ENCODE results near the gene TBC1D16. TPM values are rescaled to one million over a fixed set of nuclear protein-coding genes. Genes with fewer than 3 reads are reported as not detected.

TBC1D16 gene
- total RNA-seq, 2 experiments from 2014 or later: 0.38 to 0.74 TPM

GRCh38 chr17:79913896-79914812 is 121.5 kb downstream of the TBC1D16 start:
- Histone ChIP-seq H3K27ac (ENCODE audit: low read depth, low read length, poor library complexity, severe bottlenecking) (no peak overlapping the region), H3K9me3 (ENCODE audit: low read length) (no peaks in the 10 kb centered on the region), H4K20me1 (ENCODE audit: insufficient read depth, low read length) (no peaks in the 10 kb centered on the region), H3K4me1 (ENCODE audit: insufficient read depth, low read length, poor library complexity, severe bottlenecking) (no peaks in the 10 kb centered on the region), H3K4me2 (ENCODE audit: low read length) (no peak overlapping the region), H2AFZ (ENCODE audit: low read length) (no peak overlapping the region), H3K9me2 (ENCODE audit: insufficient read depth, low read length) (no peaks in the 10 kb centered on the region), H3K79me2 (ENCODE audit: insufficient read depth, low read depth, low read length) (no peaks in the 10 kb centered on the region), H3K4me3 (ENCODE audit: low read depth, low read length, poor library complexity, severe bottlenecking) (no peak overlapping the region), H3K36me3 (ENCODE audit: insufficient read depth, low read length) (no peaks in the 10 kb centered on the region)
- ChIA-PET POLR2A (no interaction called here), CTCF (ENCODE audit: unreplicated experiment) (no interaction called here)
- BruUV-seq (replicated peaks): no TSS peak
- intact Hi-C loops (cut with micrococcal nuclease; ENCODE audit: unreplicated experiment): no loop called here
- TF ChIP-seq CTCF (conservative IDR thresholded peaks at IDR 0.05; ENCODE audit: low read length) (no peak), EZH2phosphoT487 (IDR thresholded peaks at IDR 0.05; ENCODE audit: borderline replicate concordance, low read depth, low read length) (no peak)
- DNase-seq (ENCODE audit: low spot score): no peak

DNA sequence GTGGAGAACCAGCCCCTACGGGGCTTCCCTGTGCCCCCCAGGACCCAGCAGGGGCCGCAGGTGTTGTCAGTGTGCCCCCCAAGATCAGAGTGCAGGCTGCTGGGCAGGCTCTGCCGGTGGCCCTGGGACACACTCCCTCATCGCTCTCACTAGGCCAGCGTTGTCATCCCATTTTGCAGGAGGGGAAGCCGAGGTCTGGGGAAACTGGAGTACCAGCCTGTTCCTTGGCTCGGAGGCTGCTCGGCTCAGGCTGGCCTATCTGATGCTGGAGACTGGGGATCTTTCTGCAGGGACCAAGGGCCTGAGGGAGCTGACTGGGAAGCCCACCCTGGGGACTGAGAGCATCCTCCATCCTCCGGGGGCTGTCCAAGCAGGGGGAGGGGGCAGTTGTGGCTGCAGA is 122.2 kb downstream of the TBC1D16 start:
- H3K4me3 ChIP-seq (ENCODE audit: low read depth, low read length, poor library complexity, severe bottlenecking): no peak overlapping the region
- no peaks in the 10 kb centered on the region for H3K4me1 ChIP-seq (ENCODE audit: insufficient read depth, low read length, poor library complexity, severe bottlenecking)
- H3K4me2 ChIP-seq (ENCODE audit: low read length): no peak overlapping the region
- DNase-seq (ENCODE audit: low spot score): no peak
- H3K79me2 ChIP-seq (ENCODE audit: insufficient read depth, low read depth, low read length): no peaks in the 10 kb centered on the region
- no peaks in the 10 kb centered on the region for H4K20me1 ChIP-seq (ENCODE audit: insufficient read depth, low read length)
- no peak overlapping the region for H2AFZ ChIP-seq (ENCODE audit: low read length)
- ChIA-PET CTCF (ENCODE audit: unreplicated experiment) (no interaction called here), POLR2A (no interaction called here)
- no TSS peak for BruUV-seq (replicated peaks)
- intact Hi-C loops (cut with micrococcal nuclease; ENCODE audit: unreplicated experiment): no loop called here
- TF ChIP-seq CTCF (conservative IDR thresholded peaks at IDR 0.05; ENCODE audit: low read length) (no peak), EZH2phosphoT487 (IDR thresholded peaks at IDR 0.05; ENCODE audit: borderline replicate concordance, low read depth, low read length) (no peak)
- no peak overlapping the region for H3K27ac ChIP-seq (ENCODE audit: low read depth, low read length, poor library complexity, severe bottlenecking)
- H3K9me2 ChIP-seq (ENCODE audit: insufficient read depth, low read length): no peaks in the 10 kb centered on the region
- no peaks in the 10 kb centered on the region for H3K9me3 ChIP-seq (ENCODE audit: low read length)
- no peaks in the 10 kb centered on the region for H3K36me3 ChIP-seq (ENCODE audit: insufficient read depth, low read length)

Data from OCI-LY7 (cell line).